WTC11 (cell line): ENCODE data around the gene TREH. TPM values are rescaled to one million over a fixed set of nuclear protein-coding genes. Genes with fewer than 3 reads are reported as not detected.

Source experiments
- ATAC-seq: fragments of 200-7000 bp; cut with Tn5 transposase; 2 replicates; pipeline ENCODE4 v1.10.0; 2021; ENCODE audit warnings: mild to moderate bottlenecking, moderate library complexity
- CTCF ChIA-PET: fragments of 300-600 bp; sonication (Branson Sonifier 250); formaldehyde crosslinking; loops from one replicate; lab custom pipeline; 2021; ENCODE audit warnings: antibody characterized with exemption; lab: Charles Lee
- POLR2A ChIA-PET: fragments of 350-600 bp; sonication (Branson Sonifier 250); formaldehyde crosslinking; loops from one replicate; lab custom pipeline; 2021; ENCODE audit warnings: antibody characterized with exemption; lab: Charles Lee
- DNase-seq: peaks from one replicate; pipeline ENCODE4 v3.0.0; 2021; ENCODE audit warnings: low spot score
- H3K27ac Mint-ChIP-seq: 2 replicates; pipeline ENCODE4 v1.8.0; 2021; ENCODE audit warnings: mixed read lengths
- H3K27me3 Mint-ChIP-seq: 2 replicates; pipeline ENCODE4 v1.8.0; 2021; ENCODE audit warnings: low read depth, mild to moderate bottlenecking, moderate library complexity, mixed read lengths
- H3K36me3 Mint-ChIP-seq: 2 replicates; pipeline ENCODE4 v1.8.0; 2021; ENCODE audit warnings: mixed read lengths
- H3K4me1 Mint-ChIP-seq: 2 replicates; pipeline ENCODE4 v1.8.0; 2022; ENCODE audit warnings: mixed read lengths
- H3K4me3 Mint-ChIP-seq: 2 replicates; pipeline ENCODE4 v1.8.0; 2021; ENCODE audit warnings: mild to moderate bottlenecking, moderate library complexity, mixed read lengths
- H3K9me3 Mint-ChIP-seq: 2 replicates; pipeline ENCODE4 v1.8.0; 2021; ENCODE audit warnings: mixed read lengths
- AR ChIP-seq: fragments of 250-450 bp; sonication (Bioruptor Pico); IDR thresholded peaks from 2 replicates; pipeline ENCODE4 v1.9.0; 2021; ENCODE audit warnings: mild to moderate bottlenecking
- ARID4B ChIP-seq: sonication (generic); formaldehyde crosslinking; IDR thresholded peaks from 2 replicates; pipeline ENCODE4 v1.8.0; 2023; ENCODE audit warnings: missing genetic modification reagents, mild to moderate bottlenecking, borderline replicate concordance
- ATF1 ChIP-seq: sonication (generic); formaldehyde crosslinking; IDR thresholded peaks from 2 replicates; pipeline ENCODE4 v1.8.1; 2023; ENCODE audit warnings: mild to moderate bottlenecking, moderate library complexity, missing genetic modification reagents
- ATF3 ChIP-seq: sonication (generic); formaldehyde crosslinking; conservative IDR thresholded peaks from 2 replicates; pipeline ENCODE4 v1.8.1; 2022; ENCODE audit warnings: mild to moderate bottlenecking, missing genetic modification reagents
- ATF6 ChIP-seq: sonication (generic); formaldehyde crosslinking; IDR thresholded peaks from 2 replicates; pipeline ENCODE4 v1.8.1; 2023; ENCODE audit warnings: mild to moderate bottlenecking, missing genetic modification reagents
- FOXP1 ChIP-seq: sonication (generic); formaldehyde crosslinking; IDR thresholded peaks from 2 replicates; pipeline ENCODE4 v1.8.0; 2022; ENCODE audit warnings: missing genetic modification reagents, mild to moderate bottlenecking, moderate library complexity, borderline replicate concordance
- IRF2 ChIP-seq: sonication (generic); formaldehyde crosslinking; IDR thresholded peaks from 2 replicates; pipeline ENCODE4 v1.8.0; 2022; ENCODE audit warnings: low read depth, missing genetic modification reagents, borderline replicate concordance
- MAX ChIP-seq: sonication (generic); formaldehyde crosslinking; IDR thresholded peaks from 2 replicates; pipeline ENCODE4 v1.8.0; 2022; ENCODE audit warnings: mild to moderate bottlenecking, missing genetic modification reagents
- MXD4 ChIP-seq: fragments of 250-450 bp; sonication (Bioruptor Pico); IDR thresholded peaks from 2 replicates; pipeline ENCODE4 v1.8.0; 2021; ENCODE audit warnings: mild to moderate bottlenecking, moderate library complexity, borderline replicate concordance
- NR3C1 ChIP-seq: sonication (generic); formaldehyde crosslinking; conservative IDR thresholded peaks from 2 replicates; pipeline ENCODE4 v1.8.1; 2023; ENCODE audit warnings: low read depth, mild to moderate bottlenecking, missing genetic modification reagents
- OVOL2 ChIP-seq: fragments of 250-450 bp; sonication (Bioruptor Pico); IDR thresholded peaks from 2 replicates; pipeline ENCODE4 v1.9.0; 2021; ENCODE audit warnings: mild to moderate bottlenecking, borderline replicate concordance
- PREB ChIP-seq: sonication (generic); formaldehyde crosslinking; IDR thresholded peaks from 2 replicates; pipeline ENCODE4 v1.8.1; 2022; ENCODE audit warnings: mild to moderate bottlenecking, missing genetic modification reagents, moderate library complexity, borderline replicate concordance
- ZBTB43 ChIP-seq: sonication (generic); formaldehyde crosslinking; IDR thresholded peaks from 2 replicates; pipeline ENCODE4 v1.8.1; 2023; ENCODE audit warnings: mild to moderate bottlenecking, missing genetic modification reagents
- ZNF396 ChIP-seq: fragments of 250-450 bp; sonication (Bioruptor Pico); IDR thresholded peaks from 2 replicates; pipeline ENCODE4 v1.8.0; 2021; ENCODE audit warnings: mild to moderate bottlenecking, moderate library complexity, borderline replicate concordance
- ZNF425 ChIP-seq: fragments of 250-450 bp; sonication (Bioruptor Pico); conservative IDR thresholded peaks from 2 replicates; pipeline ENCODE4 v1.9.0; 2021; ENCODE audit warnings: mild to moderate bottlenecking
- ZNF532 ChIP-seq: fragments of 250-450 bp; sonication (Bioruptor Pico); IDR thresholded peaks from 2 replicates; pipeline ENCODE4 v1.9.0; 2021; ENCODE audit warnings: mild to moderate bottlenecking, borderline replicate concordance
- total RNA-seq: library from RNA; stranded (reverse); gene quantifications from 3 replicates; pipeline ENCODE4 v1.2.3, GENCODE V29; 2021

Gene TREH
- total RNA-seq, 1 experiment from 2014 or later: not detected

- TF ChIP-seq ARID4B (CRISPR knock-in tag) (no peak), MAX (CRISPR knock-in tag) (no peak), IRF2 (CRISPR knock-in tag) (no peak), ATF1 (CRISPR knock-in tag) (no peak), ZNF532 (no peak)
Measured at GRCh38 chr11:118633979-118634378, 45.5 kb downstream of the TREH start (continued).

GRCh38 chr11:118633319-118633690, 46.1 kb downstream of the TREH start:
- POLR2A ChIA-PET: interaction anchor here (0.6 to 5.0 kb wide), 3 partner anchors 12 to 196 kb away, joined by 3 to 75 read pairs (median 3); no protein-coding TSS in a partner anchor
- ATAC-seq: no peak
- peaks cover 21% of the 10 kb centered on the region for H3K36me3 Mint-ChIP-seq
- TF ChIP-seq ZNF425 (CRISPR knock-in tag) (no peak), ATF3 (CRISPR knock-in tag) (no peak), ATF6 (CRISPR knock-in tag) (no peak), NR3C1 (CRISPR knock-in tag) (no peak), OVOL2 (CRISPR knock-in tag) (no peak), FOXP1 (no peak), ZBTB43 (no peak), MXD4 (CRISPR knock-in tag) (no peak), AR (CRISPR knock-in tag) (no peak), PREB (CRISPR knock-in tag) (no peak), ZNF396 (CRISPR knock-in tag) (no peak)

More at GRCh38 chr11:118633319-118633690, 46.1 kb downstream of the TREH start:
- no peak overlapping the region for H3K4me3 Mint-ChIP-seq
- H3K27me3 Mint-ChIP-seq: no peaks in the 10 kb centered on the region
- CTCF ChIA-PET: interaction anchor here (1.2 to 7.9 kb wide), 3 partner anchors 24 to 46 kb away, joined by 3 to 127 read pairs (median 78); partner anchors contain the start of gene PHLDB1
- H3K4me1 Mint-ChIP-seq: peaks cover 29% of the 10 kb centered on the region
- H3K27ac Mint-ChIP-seq: no peak overlapping the region; the same call in 1 of the 2 replicates
- H3K9me3 Mint-ChIP-seq: no peaks in the 10 kb centered on the region
- DNase-seq: no peak
